ENCODE measurements around the gene SRP14.

Gene SRP14

DNA sequence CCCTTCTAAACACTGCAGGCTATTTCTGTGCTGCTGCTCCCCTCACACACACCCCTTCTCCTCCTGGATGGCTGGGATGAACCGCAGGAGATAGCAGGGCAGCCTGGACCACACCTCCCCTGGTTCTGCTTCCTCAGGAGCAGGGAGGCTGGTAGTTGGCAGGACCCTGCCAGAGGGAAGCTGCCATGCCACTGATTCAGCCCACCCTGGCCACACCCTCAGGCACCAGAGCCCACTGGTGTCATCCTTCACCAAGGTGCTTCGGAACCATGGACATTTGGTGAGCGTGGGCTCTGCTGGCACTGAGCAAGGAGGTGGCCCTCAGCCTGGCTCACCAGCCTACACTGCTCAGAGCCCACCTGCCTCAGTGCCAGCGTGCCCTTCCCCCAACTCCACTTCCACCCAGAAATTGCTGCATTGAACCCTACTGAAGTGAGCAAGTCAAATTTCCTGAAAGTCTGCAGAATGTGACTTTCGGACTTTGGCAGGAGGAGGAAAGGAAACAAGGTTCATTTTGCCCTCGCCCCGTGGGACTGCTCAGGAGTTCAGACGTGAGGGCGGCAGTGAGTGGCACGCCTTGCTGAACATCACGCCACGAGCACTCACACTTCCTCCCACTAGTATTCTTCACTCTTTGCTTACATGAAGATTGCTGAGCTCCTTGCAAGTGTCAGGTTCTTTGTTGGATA lies 43.4 kb upstream of the SRP14 start:
- no peak for DNase-seq
- Histone ChIP-seq H3K27ac (peak overlapping the region; percentile 49 to 62), H3K9me3 (no peaks in the 10 kb centered on the region)

DNA sequence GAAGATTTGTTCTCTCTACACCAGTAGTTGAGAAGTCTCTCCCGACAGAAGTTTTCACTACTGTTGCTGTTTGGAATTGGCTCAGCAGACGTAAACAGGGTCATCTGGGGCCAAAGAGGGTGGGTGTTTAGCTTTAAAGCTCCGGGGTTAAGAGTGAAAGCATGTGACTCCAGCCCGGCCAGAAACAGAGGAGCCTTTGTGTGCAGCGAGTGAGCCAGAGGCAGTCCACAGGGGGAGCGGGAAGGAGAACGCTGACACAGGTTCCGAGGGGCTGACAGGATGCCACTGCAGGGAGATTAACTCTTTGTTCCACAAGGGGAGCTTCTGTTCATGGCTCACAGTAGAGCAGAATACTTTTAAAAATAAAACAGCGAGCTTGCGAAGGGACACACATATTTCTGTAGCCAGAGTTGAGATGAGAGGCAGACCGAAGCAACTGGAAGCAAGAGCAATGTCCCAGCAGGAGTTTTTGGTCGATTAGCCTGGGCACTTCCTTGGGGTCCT lies 42.8 kb upstream of the SRP14 start:
- H3K9me3 ChIP-seq, result no peaks in the 10 kb centered on the region
- DNase-seq, result peak; percentile 76 to 82
- H3K27ac ChIP-seq, result peak overlapping the region; percentile 49 to 62
- no peaks in the 10 kb centered on the region for H3K27me3 ChIP-seq
- H3K4me1 ChIP-seq, result peaks cover 0 to 32% (median 19%) of the 10 kb centered on the region in 4 donors
- H3K36me3 ChIP-seq, result no peaks in the 10 kb centered on the region
- intact Hi-C loops (cut with DNase I; ENCODE audit: low total_unique reads), result no loop called here
- TF ChIP-seq, protein P1, sequence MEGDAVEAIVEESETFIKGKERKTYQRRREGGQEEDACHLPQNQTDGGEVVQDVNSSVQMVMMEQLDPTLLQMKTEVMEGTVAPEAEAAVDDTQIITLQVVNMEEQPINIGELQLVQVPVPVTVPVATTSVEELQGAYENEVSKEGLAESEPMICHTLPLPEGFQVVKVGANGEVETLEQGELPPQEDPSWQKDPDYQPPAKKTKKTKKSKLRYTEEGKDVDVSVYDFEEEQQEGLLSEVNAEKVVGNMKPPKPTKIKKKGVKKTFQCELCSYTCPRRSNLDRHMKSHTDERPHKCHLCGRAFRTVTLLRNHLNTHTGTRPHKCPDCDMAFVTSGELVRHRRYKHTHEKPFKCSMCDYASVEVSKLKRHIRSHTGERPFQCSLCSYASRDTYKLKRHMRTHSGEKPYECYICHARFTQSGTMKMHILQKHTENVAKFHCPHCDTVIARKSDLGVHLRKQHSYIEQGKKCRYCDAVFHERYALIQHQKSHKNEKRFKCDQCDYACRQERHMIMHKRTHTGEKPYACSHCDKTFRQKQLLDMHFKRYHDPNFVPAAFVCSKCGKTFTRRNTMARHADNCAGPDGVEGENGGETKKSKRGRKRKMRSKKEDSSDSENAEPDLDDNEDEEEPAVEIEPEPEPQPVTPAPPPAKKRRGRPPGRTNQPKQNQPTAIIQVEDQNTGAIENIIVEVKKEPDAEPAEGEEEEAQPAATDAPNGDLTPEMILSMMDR (IDR thresholded peaks at IDR 0.05), result no peak
- peak overlapping the region; percentile 33 to 40 for H3K4me3 ChIP-seq

More for the DNA sequence above, 43.4 kb upstream of the SRP14 start:
- H3K4me1 ChIP-seq, result peaks cover 0 to 38% (median 24%) of the 10 kb centered on the region in 4 donors
- H3K27me3 ChIP-seq, result no peaks in the 10 kb centered on the region
- H3K36me3 ChIP-seq, result no peaks in the 10 kb centered on the region
- TF ChIP-seq, protein P1 (IDR thresholded peaks at IDR 0.05), result no peak
- intact Hi-C loops (cut with DNase I; ENCODE audit: low total_unique reads), result no loop called here
- peak overlapping the region; percentile 33 to 40 for H3K4me3 ChIP-seq

- Histone ChIP-seq H3K27me3 (no peaks in the 10 kb centered on the region), H3K36me3 (no peaks in the 10 kb centered on the region), H3K27ac (peak overlapping the region in 1 of 2 donors; percentile 49), H3K9me3 (no peaks in the 10 kb centered on the region), H3K4me3 (no peak overlapping the region), H3K4me1 (peaks cover 0 to 23% (median 15%) of the 10 kb centered on the region in 4 donors)
- TF ChIP-seq, protein P1 (IDR thresholded peaks at IDR 0.05), result no peak
- intact Hi-C loops (cut with DNase I; ENCODE audit: low total_unique reads), result no loop called here
- DNase-seq, result peak in 1 of 2 donors; percentile 13
Measured at GRCh38 chr15:40080847-40081246, 41.9 kb upstream of the SRP14 start.

DNA sequence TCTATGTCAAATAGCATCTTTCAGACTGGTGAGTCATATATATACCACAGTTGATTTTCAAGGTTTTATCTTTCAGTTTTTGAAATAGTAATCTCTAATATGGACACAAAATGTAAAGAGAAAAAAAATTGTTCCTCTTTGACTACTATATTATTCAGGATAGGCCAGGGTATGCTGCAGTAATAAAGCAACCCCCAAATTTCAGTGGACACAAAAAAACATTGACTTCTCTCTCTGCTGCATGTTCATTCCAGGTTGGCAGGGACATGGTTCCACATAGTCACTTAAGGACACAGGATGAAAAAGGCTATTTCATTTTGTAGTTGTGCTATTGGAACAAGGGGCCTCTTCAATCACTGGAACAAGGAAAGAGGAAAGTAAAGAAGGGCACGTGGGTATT lies 41.1 kb upstream of the SRP14 start:
- no peak overlapping the region for H3K27ac ChIP-seq
- H3K9me3 ChIP-seq, result no peaks in the 10 kb centered on the region
- peaks cover 0 to 21% (median 15%) of the 10 kb centered on the region in 4 donors for H3K4me1 ChIP-seq
- intact Hi-C loops (cut with DNase I; ENCODE audit: low total_unique reads), result no loop called here
- H3K27me3 ChIP-seq, result no peaks in the 10 kb centered on the region
- TF ChIP-seq, protein P1 (IDR thresholded peaks at IDR 0.05), result no peak
- no peak for DNase-seq
- no peaks in the 10 kb centered on the region for H3K36me3 ChIP-seq
- no peak overlapping the region for H3K4me3 ChIP-seq

DNA sequence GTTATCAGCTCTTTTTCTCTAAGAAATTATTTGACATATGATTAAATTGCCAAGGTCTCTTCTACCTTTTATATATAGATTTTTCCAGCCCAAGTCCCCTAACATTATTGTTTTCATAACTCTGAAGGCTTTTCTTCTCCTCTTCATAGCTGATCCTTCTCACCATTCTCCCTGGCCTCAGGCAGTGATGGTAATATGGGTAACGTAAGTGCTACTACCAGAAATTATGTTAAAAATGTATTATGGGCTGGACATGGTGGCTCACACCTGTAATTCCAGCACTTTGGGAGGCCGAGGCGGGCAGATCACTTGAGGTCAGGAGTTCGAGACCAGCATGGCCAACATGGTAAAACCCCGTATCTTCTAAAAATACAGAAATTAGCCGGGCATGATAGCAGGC lies 40.5 kb upstream of the SRP14 start:
- Histone ChIP-seq H3K4me1 (peaks cover 0 to 21% (median 15%) of the 10 kb centered on the region in 4 donors), H3K27ac (no peak overlapping the region), H3K4me3 (no peak overlapping the region), H3K27me3 (no peaks in the 10 kb centered on the region), H3K36me3 (no peaks in the 10 kb centered on the region), H3K9me3 (no peaks in the 10 kb centered on the region)
- TF ChIP-seq, protein P1 (IDR thresholded peaks at IDR 0.05), result no peak
- intact Hi-C loops (cut with DNase I; ENCODE audit: low total_unique reads), result no loop called here
- no peak for DNase-seq
